Duodenal mucosa (tissue), 2 donors: ENCODE data around the gene PLOD1.

Experiments
- H3K27ac ChIP-seq: one replicate; pipeline ENCODE4 v1.7.0; 2013; ENCODE audit warnings: low read depth, low read length
- H3K27me3 ChIP-seq, 2 donors: one replicate each; pipeline ENCODE4 v1.7.0; 2013; ENCODE audit warnings: low read length in 2 of 2, control low read depth in 1 of 2; ENCODE audit not compliant: insufficient read depth in 2 of 2, control insufficient read depth in 1 of 2
- H3K36me3 ChIP-seq, 2 donors: one replicate each; pipeline ENCODE4 v1.7.0; 2013; ENCODE audit warnings: low read length in 2 of 2, control low read depth in 1 of 2; ENCODE audit not compliant: insufficient read depth in 2 of 2, control insufficient read depth in 1 of 2
- H3K4me1 ChIP-seq, 2 donors: one replicate each; pipeline ENCODE4 v1.7.0; 2013; ENCODE audit warnings: low read length in 2 of 2, control low read depth in 1 of 2; ENCODE audit not compliant: insufficient read depth in 2 of 2, control insufficient read depth in 1 of 2
- H3K4me3 ChIP-seq, 2 donors: one replicate each; pipeline ENCODE4 v1.7.0; 2013; ENCODE audit warnings: low read length in 2 of 2, low read depth in 1 of 2
- H3K9ac ChIP-seq, 2 donors: one replicate each; pipeline ENCODE4 v1.7.0; 2013; ENCODE audit warnings: low read length in 2 of 2, low read depth in 1 of 2
- H3K9me3 ChIP-seq, 2 donors: one replicate each; pipeline ENCODE4 v1.7.0; 2013; ENCODE audit warnings: low read length in 2 of 2, control low read depth in 1 of 2; ENCODE audit not compliant: control insufficient read depth in 1 of 2

The PLOD1 gene

DNA sequence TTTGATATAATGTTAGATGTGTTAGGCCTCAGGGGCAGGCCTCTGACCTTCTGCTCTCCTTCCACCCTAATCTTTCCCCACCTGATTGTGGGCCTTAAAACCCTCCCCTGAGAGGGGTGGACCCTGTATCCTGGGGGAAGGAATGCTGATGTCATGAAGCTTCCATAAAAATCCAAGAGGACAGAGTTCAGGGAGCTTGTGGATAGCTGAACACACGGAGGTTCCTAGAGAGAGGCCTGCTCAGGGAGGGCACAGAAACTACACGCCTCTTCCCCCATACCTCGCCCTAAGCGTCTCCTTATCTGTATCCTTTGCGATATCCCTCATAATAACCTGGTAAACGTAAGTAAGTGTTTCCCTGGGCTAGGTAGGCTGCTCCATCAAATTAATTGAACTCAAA, 50.1 kb downstream of the PLOD1 start:
- Histone ChIP-seq H3K27ac (no peak overlapping the region), H3K4me3 (no peak overlapping the region), H3K4me1 (peaks cover 40 to 53% of the 10 kb centered on the region in 2 donors), H3K9me3 (no peaks in the 10 kb centered on the region), H3K36me3 (peaks cover 21 to 49% of the 10 kb centered on the region in 2 donors), H3K9ac (peak overlapping the region; percentile 13 to 56), H3K27me3 (no peaks in the 10 kb centered on the region)

DNA sequence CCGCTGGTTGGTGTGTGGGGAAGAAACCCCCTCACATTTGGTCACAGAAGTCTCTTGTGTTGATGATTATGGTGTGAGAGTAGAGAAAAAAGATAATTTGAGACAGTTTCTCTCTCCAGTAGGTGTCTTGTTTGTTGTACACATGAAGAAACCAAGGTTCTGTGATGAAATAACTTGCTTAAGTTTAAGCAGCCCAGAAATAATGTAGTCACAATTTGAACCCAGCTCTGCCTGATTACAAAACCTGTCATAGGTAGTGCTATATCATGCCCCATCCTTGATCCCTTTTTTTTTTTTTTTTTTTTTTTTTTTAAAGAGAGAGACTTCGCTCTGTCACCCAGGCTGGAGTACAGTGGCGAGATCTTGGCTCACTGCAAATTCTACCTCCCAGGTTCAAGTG, 50.7 kb downstream of the PLOD1 start:
- Histone ChIP-seq H3K4me3 (no peak overlapping the region), H3K9ac (peak overlapping the region in 1 of 2 donors; percentile 56), H3K4me1 (peaks cover 38 to 50% of the 10 kb centered on the region in 2 donors), H3K27me3 (no peaks in the 10 kb centered on the region), H3K27ac (peak overlapping the region; percentile 51), H3K9me3 (no peaks in the 10 kb centered on the region), H3K36me3 (peaks cover 26 to 55% of the 10 kb centered on the region in 2 donors)

DNA sequence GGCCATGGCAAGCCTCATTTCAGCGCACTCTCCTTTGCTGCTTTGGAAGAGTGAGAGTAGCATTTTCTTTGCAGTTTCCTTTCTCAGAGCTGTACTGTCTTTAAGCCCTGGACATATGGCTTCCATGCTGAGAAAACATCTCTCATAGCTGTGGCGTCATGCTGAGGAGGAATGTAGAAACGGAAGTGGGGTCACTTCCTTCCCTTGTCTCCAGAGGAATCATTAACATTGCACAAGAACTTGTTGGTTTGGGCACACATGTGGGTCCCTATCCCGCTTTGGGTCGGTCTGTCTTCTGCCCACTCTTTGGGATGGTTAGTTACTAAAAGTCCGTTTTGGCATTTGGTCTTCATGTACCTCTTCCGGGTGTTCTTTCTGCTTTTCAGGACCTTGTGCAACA, 51.3 kb downstream of the PLOD1 start:
- Histone ChIP-seq H3K9me3 (no peaks in the 10 kb centered on the region), H3K27ac (no peak overlapping the region), H3K4me3 (no peak overlapping the region), H3K27me3 (no peaks in the 10 kb centered on the region), H3K4me1 (peaks cover 37 to 48% of the 10 kb centered on the region in 2 donors), H3K9ac (no peak overlapping the region), H3K36me3 (peaks cover 31 to 62% of the 10 kb centered on the region in 2 donors)

DNA sequence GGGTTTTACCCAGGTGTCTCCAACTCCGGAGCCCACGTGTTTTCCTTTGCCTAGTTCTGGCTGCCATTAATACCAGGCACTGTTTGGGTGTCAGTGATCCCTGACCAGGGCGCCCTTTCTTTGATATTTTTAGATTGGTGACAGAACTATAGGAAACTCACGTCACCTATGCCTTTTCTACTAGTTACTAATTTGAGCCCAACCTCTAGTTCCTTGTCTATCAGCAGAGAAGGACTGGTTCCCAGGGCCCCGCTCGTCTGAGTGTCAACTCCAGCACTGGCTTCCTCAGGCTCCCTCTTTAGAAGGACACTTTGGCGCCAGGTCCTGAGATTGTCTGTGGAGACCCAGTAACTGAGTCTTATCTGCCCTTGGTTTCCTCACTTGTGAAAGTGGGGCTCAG, 55.2 kb downstream of the PLOD1 start:
- H3K4me3 ChIP-seq: no peak overlapping the region
- H3K27me3 ChIP-seq: no peaks in the 10 kb centered on the region
- no peak overlapping the region for H3K27ac ChIP-seq
- no peak overlapping the region for H3K9ac ChIP-seq
- peaks cover 6 to 12% of the 10 kb centered on the region in 2 donors for H3K4me1 ChIP-seq
- no peaks in the 10 kb centered on the region for H3K9me3 ChIP-seq
- peaks cover 42 to 65% of the 10 kb centered on the region in 2 donors for H3K36me3 ChIP-seq

DNA sequence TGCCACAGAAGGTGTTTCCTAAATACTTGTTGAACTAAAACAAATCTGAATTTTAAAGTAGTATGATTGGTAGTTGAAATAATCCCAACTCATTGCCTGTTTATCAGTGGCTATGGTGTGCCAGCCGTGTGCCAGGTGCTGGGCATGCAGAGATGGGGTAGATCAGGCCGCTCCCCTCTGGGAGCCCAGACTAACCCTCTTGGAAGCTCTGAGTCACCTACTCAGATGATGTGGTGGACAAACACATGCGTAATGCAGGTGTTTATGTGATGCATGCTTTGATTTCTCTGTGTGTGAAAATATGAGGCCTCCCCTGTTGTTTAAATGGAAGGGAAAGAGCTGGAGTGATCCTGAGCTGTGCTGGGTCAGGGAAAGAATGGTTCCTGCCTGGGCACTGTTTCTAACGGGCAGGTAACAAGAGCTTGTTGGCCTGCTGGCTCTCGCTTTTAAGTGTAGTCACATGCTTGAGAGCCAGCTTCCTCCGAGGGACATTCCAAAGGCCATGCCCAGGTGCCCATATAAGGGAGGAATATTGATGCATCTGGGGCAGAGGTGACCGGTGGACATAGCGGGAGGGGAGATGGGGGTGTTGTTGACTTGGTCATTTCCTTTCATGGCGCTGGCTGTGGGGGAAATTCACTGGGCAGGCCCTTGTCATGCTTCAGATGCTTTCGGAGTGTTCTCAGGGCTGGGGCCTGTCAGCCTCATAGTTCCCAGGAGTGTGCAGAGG, 56.0 kb downstream of the PLOD1 start:
- H3K27ac ChIP-seq: no peak overlapping the region
- peaks cover 0 to 7% of the 10 kb centered on the region in 2 donors for H3K4me1 ChIP-seq
- H3K27me3 ChIP-seq: no peaks in the 10 kb centered on the region
- no peaks in the 10 kb centered on the region for H3K9me3 ChIP-seq
- H3K9ac ChIP-seq: no peak overlapping the region
- no peak overlapping the region for H3K4me3 ChIP-seq
- H3K36me3 ChIP-seq: peaks cover 43 to 73% of the 10 kb centered on the region in 2 donors

DNA sequence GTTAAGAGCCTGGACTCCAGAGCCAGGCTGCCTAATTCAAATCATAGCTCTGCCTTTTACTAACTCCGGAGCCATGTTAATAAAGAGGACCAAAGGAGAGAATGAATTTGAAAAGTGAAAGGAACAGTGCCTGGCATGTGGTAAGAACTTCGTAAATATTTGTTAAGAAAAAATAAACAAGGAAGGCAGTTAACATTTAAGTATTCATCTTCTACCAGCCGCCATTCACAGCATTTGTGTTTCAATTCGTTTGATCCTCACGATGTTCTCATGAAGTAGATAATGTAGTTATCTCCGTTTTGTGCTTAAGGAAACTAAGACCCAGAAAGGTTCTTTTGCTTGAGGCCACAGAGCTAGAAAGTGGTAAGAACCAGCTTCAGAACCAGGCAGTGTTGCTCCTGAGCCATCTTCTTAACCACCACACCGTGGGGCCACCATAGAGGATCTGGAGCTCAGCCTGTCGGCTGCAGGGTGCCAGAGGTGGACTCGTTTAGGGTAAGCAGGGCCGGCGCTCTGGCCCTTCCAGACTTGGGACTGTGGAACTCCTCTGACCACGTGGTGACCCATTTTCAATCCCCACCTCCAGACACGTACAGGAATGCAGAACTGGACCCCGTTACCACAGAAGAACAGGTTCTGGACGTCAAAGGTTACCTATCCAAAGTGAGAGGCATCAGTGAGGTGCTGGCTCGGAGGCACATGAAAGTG, 57.6 kb downstream of the PLOD1 start:
- H3K9ac ChIP-seq: no peak overlapping the region
- H3K27me3 ChIP-seq: no peaks in the 10 kb centered on the region
- peaks cover 46 to 81% of the 10 kb centered on the region in 2 donors for H3K36me3 ChIP-seq
- no peaks in the 10 kb centered on the region for H3K9me3 ChIP-seq
- H3K27ac ChIP-seq: no peak overlapping the region
- H3K4me1 ChIP-seq: no peaks in the 10 kb centered on the region
- H3K4me3 ChIP-seq: no peak overlapping the region

DNA sequence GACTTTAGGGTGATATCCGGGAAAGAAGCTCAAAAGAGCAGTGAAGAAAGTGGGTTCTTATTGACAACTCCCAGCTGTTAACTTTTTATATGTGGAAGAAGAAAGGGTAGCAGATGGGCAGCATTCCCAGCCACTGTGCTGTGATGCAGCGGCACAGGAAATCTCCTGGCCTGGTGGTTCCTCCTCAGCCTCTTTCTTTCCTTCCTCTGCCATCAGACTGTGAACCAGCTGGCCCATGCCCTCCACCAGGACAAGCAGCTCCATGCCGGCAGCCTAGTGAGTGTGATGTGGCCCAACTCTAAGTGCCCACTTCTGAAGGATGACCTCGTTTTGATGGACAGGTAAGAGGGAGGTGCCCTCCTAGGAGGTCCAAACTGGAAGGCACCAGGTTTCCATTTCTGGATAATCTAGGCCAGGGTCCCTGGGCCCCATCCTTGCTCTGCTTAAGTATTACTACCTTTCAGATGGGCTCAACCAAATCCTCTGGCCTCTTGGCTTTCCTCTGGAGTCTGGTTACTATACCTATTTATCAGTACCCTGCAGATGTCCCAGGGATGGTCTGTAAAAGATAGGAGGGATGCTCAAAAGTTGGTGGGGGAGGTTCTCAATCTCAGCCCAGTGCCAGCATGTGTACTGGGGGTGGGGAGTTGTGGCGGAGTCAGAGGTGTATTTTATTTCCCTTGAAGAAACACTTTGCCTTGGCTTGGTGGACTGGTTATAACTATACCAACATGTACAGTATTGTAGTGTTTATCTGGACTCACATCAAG, 62.7 kb downstream of the PLOD1 start:
- Histone ChIP-seq H3K9ac (no peak overlapping the region), H3K4me3 (no peak overlapping the region), H3K36me3 (peaks cover 50 to 80% of the 10 kb centered on the region in 2 donors), H3K27ac (no peak overlapping the region), H3K27me3 (no peaks in the 10 kb centered on the region), H3K9me3 (no peaks in the 10 kb centered on the region), H3K4me1 (no peaks in the 10 kb centered on the region)

DNA sequence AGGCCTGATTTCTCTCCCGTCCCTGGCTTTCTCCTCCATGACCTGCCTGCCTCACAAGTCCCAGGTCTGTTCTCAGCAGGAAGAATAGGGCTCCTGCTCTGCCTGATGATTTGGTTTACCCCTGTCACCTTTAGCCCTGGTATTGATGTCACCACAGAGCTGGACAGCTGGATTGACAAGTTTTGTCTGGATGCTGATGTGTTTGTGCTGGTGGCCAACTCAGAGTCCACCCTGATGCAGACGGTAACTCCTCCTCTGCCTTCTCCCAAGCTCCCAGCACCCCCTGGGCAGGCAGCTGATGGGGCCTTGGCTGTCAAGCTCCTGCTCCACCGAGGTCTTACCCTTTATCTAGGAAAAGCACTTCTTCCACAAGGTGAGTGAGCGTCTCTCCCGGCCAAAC, 64.1 kb downstream of the PLOD1 start:
- H3K9ac ChIP-seq: no peak overlapping the region
- H3K4me3 ChIP-seq: no peak overlapping the region
- no peaks in the 10 kb centered on the region for H3K4me1 ChIP-seq
- H3K27me3 ChIP-seq: no peaks in the 10 kb centered on the region
- no peak overlapping the region for H3K27ac ChIP-seq
- H3K36me3 ChIP-seq: peaks cover 56 to 81% of the 10 kb centered on the region in 2 donors
- no peaks in the 10 kb centered on the region for H3K9me3 ChIP-seq

DNA sequence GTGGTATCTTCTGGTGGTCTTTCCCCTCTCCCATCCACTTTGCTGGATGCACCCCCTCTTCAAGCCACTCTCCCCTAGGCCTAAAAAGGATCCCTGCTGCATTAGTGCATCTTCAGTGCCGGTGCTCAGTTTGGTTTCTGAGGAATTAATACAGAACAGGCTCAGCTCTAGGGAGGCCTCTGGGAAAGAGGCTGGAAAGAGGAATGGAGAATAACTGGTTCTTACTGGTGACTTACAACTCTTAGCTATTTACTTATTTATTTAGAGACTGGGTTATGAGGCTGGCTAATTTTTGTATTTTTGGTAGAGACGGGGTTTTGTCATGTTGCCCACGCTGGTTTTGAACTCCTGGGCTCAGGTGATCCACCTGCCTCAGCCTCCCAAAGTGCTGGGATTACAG, 64.7 kb downstream of the PLOD1 start:
- Histone ChIP-seq H3K9me3 (no peaks in the 10 kb centered on the region), H3K4me1 (no peaks in the 10 kb centered on the region), H3K9ac (no peak overlapping the region), H3K36me3 (peaks cover 59 to 82% of the 10 kb centered on the region in 2 donors), H3K27me3 (no peaks in the 10 kb centered on the region), H3K27ac (no peak overlapping the region), H3K4me3 (no peak overlapping the region)
